GM18870 (cell line): ENCODE results near the gene C12orf75.
"Not testable (repeated sequence)": the region's sequence is repeated elsewhere in the genome, so short reads cannot be mapped to it uniquely, and the experiment has no call there.

ENCODE experiments used
- ATAC-seq: cut with Tn5 transposase; IDR thresholded peaks from one replicate; pipeline ENCODE4 v1.9.1; 2021; ENCODE audit warnings: moderate library complexity; ENCODE audit not compliant: unreplicated experiment

Gene C12orf75

GRCh38 chr12:105330283-105330930 lies at the start of gene C12orf75:
C12orf75 (plus strand) TSS chr12:105330691; CDS start chr12:105330892, 201 bp downstream.
- peak; percentile 63 for ATAC-seq

DNA sequence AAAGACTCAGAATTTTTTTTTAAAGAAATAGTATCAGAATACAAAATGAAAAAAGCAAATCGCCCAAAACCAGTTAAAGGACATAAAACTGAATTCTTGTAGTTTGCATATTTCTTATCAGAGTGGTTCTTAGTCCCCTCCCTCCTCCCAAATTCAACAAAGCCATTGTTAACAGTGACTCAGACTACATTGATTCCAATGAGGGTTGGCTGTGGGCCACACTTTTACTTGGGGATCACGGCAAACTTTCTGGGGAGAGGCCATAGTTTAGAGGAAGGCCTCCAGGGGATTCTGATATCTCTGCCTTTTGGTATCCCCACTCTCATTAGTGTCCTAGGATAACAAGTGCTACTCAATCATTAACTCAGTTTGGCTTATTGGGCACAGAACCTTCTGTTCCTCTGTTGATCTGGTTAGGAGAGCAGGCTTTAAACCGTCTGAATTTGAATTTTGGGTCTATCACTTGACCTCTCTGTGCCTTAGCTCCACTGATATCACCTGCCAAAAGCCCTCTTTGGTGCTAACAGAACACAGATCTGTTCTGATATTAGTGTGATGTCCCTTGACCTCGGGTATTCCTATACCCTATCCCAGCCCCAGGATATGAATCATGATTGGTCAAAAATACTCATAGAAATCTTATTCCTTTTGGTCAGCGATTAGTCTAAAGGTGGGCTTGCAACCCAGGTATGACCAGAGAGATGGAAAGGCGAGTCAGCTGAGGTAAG lies 49.4 kb upstream of the C12orf75 start:
- no peak for ATAC-seq

- ATAC-seq: no peak
Observed at GRCh38 chr12:105281694-105282049, 48.8 kb upstream of the C12orf75 start.

DNA sequence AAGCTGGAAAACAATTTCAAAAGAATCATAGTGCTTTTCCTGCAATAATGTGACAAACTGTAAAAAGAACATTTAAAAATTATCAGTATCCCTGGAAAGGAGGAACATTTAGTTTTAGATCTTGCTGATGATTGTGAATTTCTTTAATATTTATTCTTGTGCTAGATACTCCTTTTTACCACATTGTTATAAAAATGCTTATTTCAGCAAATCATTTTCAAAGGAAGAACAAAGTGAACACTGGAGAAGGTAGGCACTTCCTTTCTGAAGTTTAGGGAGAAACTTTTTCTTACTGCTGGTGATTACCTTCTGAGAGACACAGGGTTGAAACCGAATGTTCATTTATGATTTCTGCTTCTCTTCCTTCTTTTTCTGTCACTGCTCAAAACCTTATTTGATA lies 45.1 kb upstream of the C12orf75 start:
- ATAC-seq: no peak

DNA sequence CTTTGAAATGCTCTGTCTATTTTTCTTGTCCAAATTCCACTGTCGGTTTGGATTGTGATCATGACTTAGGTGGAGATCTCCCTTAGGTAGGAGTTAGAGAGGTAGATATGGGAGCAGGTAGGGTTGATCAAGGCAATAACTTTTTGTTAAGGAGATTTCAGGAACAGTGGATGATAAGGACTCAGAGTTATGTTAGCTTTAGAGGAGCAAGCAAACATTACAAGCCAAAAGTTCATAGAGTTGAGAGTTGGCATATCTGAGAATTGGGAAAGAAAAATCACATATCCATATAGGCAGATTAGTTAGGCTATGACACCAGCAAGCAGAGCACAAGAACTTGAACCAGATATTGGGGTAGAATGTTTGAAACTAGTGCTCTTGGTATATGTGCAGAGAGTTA lies 43.1 kb upstream of the C12orf75 start:
- ATAC-seq: no peak

DNA sequence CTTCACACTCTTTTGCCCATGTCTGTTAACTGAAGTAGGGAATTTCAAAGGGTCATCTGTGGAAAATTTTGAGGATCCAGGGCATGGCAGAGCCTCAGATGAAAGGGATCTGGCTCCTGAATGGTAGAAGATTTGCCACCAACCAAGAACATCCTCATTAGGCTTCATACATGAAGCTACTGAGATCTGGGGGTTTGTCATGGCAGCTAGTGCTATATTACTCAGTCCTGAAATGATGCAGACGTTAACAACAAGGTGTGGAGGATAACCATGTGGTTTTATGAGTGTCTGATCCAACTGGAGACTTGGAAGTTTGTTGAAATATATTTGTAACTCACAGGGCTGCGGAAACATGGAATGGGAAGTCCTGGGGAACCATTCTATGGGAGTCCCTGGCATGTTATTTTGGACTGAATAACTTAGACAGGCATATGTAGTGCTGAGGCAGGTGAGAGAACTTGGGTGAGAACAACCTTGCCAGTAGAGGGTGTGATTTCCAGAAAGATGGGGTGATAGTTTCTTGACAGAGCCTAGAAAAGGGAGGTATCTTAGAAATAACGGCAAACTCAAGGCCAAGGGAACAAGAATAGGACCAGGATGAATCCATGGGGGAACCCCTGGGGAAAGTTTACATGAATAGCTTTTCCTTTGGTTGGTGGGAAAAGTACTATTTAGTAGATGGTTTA lies 42.0 kb upstream of the C12orf75 start:
- no peak for ATAC-seq

DNA sequence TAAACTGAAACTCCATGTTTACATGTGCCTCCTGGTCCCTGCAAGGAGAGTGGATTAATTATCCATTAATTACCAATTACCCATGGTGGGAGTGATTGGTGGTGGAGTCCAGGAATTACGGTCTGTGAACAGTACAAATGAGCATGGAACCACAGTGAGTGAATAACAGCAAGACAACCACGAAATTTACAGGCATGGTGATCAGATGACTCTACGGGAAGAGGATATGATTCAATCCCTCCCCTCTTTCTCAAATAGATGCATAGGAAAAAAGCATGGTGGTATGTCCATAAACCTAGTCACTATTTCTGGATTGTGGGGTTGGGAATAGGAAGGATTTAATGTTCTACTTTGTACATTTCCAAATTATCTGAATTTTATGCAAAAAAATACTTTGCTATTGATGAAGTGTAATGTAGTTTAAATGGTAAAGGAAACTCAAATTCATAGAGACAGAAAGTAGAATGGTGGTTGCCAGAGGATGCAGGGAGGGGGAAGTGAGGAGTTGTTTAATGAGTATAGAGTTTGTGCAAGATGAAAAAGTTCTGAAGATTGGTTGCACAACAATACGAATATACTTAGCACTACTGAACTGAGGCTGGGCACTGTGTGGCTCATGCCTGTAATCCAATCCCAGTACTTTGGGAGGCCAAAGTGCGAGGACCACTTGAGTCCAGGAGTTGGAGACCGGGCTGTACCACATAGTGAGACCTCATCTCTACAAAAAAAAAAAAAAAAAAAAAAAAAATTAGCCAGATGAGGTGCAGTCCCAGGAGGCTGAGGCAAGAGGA lies 41.2 kb upstream of the C12orf75 start:
- no peak for ATAC-seq

- ATAC-seq: no peak
Observed at GRCh38 chr12:105291531-105291930, 39.0 kb upstream of the C12orf75 start.

DNA sequence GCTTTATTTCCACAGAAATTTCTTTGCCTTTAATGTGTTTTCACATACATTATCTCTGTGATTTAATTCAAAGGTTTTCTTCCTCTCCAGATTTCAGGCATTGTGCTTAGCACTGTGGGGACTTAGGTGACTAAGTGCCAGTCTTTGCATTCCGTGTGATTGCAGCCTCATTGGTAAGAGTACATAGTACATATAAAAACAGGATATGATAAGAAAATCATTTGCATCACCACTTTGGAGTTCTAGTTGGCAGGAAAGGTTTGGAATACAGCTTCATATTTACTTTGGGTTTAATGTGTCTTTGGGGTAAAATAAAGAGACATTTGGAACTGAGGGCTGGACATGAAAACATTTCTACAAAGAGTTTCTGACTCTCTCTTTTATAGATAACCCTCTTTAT lies 37.8 kb upstream of the C12orf75 start:
- no peak for ATAC-seq

GRCh38 chr12:105293187-105293586 lies 37.3 kb upstream of the C12orf75 start:
- ATAC-seq: no peak

DNA sequence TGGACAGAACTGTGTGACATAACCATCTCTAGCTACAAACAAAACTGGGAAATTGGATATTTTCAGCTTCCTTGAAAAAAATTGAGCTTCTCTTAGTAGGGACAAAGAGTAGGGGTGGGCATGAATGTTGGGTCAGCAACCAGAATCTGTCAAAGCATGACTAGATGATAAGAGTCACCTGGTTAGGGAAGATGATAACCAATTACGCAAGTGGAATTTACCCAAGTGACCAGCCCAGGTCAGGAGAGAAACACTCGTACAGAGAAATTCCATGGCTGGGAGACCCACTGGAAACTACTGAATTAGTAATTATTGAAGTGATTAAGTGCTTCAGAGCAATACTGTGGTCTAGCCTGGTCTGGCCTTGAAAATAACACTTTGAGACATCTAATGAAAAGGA lies 36.3 kb upstream of the C12orf75 start:
- ATAC-seq: no peak

DNA sequence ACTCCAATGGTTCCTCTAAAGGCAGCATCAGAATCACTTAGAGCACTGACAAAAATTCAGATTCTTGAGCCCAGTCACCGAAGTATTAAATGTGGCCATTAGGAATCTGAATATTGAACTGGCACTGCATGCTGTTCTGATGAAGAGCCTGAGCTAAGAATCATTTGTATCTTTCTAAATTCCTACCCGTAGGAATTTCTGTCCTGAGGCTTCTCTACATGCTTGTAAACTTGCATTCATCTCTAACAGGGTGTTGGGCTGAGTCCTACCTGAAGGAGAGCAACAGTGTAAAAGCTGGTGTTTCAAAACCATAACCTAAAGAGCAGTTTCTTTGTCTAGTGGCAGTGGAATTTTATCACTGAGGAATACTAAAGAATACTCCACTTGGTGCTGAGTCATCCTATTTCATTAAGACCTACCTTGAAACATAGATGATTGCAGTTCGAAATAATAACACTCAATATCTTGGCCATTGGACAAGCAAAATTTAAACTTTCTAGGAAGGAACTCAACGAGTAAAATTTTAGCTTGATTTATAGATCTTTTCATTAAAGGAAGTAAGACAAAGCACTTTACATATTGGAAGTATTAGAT lies 35.5 kb upstream of the C12orf75 start:
- ATAC-seq: no peak

DNA sequence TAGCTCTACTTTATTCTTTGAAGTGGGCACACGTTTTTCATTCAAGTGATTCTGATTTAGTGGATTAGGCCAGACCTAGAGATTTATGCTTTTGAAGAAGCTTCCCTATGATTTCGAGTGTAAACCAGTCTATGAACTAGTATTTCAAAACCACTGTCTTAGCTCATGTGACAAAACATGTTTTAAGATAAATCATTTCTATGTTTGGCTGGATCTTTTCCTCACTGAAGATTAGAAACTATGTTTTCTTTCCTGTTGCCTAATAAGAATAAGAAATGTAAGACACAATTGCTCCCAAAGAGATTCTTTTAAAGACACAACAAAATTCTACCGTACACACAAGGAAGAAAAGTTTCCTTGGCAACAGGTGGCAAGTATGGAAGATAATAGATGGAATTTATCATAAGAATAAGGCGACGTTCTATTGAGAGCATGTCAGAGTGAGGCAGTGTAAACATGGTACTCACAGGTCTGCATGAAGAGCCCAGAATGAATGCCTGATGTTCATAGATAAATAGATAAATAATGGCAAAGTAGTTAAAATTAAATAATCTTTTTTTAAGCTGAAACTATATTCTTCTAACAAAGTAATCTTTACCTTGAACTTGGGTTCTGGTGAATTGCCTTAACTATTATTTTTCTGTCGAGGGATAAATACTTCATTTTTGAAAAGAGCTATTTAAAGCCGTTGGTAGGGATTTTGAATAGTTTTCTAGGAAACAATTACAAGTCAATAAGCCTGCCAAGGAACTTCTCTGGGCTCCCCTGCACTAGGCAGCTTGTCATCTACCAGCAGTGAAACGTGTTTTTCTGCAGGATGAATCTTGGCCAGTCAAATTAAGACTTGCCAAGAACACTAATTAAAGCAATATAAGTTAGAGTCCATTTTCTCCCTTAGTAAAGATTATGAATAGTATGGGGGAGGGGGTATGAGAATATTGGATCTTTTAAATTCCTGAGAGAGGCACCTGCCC lies 34.1 kb upstream of the C12orf75 start:
- ATAC-seq: no peak

DNA sequence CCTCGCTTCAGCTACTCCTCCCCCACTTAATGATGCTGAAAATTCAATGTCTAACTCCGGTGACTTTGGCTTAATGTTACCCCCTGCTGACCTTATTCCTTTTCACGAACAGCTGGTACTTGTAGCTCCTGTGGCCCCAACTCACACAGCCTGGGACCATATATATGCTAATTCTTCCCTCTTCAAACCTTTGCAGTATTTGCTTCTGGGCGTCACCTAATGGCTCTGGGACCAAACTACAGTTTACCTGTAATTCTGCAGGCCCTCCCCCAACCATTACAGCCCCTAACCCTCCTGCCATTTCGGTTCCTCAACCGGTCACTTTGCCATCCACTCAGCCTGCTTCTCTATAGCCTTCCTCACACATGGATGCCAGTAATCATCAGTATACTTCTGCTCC lies 29.6 kb upstream of the C12orf75 start:
- no peak for ATAC-seq

DNA sequence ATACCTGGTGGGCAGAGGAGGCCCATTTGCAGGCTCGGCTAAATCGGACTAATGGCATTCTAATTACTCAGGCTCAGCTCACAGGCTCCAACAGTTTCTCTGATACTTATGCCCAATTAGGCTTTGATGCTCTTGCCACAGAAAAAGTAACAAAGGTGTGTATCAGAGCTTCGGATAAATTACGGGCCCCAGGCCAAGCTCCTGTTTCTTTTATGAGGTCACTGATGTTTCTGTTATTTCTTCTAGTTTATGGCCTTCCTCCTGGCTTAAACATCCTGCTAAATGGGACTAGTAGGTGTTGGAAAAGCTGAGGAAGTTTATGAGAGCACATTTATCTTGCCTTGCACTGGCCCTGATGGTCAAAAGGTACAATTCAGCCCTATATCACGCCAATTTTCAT lies 28.8 kb upstream of the C12orf75 start:
- no peak for ATAC-seq

- not testable (repeated sequence) for ATAC-seq
Observed at GRCh38 chr12:105302986-105303385, 27.5 kb upstream of the C12orf75 start.

DNA sequence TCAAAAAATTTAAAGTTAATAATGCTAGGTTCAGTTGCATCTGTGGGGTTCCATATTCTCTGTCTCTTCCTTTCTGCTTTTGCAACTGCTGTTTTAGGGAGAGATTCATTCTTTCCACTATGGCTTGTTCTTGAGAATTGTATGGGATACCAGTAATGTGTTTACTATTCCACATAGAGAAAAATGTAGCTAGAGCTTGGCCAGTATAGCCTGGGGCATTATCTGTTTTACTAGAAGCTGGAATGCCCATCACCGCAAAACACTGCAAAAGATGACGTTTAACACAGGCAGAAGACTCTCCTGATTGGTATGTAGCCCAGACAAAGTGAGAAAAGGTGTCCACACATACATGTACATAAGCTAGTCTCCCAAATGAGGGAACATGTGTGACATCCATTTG lies 25.9 kb upstream of the C12orf75 start:
- ATAC-seq: not testable (repeated sequence)

- ATAC-seq: not testable (repeated sequence)
Observed at GRCh38 chr12:105307601-105308314, 22.7 kb upstream of the C12orf75 start.

DNA sequence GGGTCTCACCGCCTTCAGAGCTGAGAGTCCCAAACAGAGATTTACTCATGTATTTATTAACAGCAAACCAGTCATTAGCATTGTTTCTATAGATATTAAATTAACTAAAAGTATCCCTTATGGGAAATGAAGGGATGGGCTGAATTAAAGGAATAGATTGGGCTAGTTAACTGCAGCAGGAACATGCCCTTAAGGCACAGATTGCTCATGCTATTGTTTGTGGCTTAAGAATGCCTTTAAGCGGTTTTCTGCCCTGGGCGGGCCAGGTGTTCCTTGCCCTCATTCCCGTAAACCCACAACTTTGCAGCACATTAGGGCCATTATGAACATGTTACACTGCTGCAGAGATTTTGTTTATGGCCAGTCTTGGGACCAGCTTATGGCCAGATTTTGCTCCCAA lies 21.7 kb upstream of the C12orf75 start:
- not testable (repeated sequence) for ATAC-seq
